ENCODE measurements around the gene SETD9.

SETD9 gene

DNA sequence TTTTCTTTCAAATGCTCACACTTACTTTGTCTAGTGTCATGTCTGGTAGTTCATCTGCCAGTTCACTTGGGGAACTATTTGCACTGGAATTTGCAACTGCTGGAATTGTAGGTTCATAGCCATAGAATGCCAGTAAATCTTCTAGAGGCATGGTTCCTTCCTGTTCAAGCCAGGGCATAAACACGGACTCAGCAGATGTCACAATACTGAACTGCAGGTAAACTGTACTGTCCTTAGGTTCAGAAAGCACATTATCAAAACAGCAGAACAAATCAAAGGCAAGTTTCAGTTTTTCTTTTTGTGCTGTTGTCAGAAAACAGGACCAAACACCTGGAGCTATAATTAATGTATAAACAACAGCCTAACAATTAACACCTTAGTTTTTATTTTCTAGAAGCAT, 29.5 kb downstream of the SETD9 start:
- DNase-seq, result no peak

DNA sequence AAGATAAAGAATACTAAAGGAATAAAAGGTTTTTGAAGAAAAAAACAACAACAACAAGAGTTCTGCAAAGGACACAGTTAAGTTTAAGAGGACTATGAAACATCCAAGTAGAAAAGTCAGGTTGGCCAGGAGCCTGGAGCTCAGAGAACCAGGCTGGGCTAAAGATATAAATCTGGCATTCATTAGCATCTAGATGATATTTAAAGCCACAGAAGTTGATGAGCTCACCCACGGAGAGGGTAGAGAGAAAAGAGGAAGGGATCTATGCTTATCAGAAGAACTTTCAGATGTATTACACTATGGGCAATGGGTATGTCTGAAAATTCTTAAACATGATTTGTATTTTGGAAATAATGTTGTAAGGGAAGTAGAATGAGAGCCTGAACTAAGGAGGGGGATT, 32.6 kb downstream of the SETD9 start:
- DNase-seq, result peak; percentile 4

DNA sequence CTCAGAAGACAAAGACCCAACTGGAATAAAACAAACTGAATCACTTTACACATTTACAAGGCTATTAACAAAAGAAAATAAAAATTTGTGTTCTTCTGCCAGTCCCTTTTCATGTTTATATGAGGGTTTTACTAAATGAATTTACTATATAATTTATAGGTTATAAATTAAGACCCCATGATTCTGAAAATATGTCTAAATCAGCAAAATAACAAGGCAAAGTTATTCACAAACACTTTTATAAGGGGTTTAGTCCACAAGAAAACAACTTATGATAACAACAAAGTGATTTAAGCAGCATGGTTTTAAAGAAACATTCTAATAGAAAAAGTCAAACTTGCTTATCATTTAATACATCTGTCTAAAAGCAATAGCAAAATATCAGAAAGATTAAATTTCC, 37.7 kb downstream of the SETD9 start:
- DNase-seq, result no peak

DNA sequence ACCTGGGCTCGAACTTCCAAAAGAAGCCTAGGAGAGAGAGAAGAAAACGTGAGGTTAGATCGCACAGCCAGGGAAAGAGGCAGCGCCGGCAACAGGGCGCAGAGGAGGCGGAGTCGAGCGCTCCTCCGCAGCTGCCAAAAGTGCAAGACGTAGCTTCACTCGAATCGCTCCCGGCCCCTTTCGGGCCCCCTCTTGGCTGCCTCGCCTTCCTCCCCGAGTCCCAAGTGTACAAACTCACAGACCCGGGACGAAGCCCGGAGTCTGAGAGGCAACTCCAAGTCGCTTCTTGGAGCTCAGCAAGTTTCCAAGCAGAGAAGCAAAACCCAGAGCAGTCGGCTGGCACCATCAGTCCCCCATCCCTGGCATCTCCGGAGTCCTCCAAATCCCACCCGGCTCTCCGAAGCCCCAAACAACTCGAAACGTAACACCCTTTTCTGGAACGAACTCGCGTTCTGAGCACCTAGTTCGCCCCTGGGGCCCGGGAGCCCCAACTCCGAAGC, 41.3 kb downstream of the SETD9 start:
- peak; percentile 36 for DNase-seq

DNA sequence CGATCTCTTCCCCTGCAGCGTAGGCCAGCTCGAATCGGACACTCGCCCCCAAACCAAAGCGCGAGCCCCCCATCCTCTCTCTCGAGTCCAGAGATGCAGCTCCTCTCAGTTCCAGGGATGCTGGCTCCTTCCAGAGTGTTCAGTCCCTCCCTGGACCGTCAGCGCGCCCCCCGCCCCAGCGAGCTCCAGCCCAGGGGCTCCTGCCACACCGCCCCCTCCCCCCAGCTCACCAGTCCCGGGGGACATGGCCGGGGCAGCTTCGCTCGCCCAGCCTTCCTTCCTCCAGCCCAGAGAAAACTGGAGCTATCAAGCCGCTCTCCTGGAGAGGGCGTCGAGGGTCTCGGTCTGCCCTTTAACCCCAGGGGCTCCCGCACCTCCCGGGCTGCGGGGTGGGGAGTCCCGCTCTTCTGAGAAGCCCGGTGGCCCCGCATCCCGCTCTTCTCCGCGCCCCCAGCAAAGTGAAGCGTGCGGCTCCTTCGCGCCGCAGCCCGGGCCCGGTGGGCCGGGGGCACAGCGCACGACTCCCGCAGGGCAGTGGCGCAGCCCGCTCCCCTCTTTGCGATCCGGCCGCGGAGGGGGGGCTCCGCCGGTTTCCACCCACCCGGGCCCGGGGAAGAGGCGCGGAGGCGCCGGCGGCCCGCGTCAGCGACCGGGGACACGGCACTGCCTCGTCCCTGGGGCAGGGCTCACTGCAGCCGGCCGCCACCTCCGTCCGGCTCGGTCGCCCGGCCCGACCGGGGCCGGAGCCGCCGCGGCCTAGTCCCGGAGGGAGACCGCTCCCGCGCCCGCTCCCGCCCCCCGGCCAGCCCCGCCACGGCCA, 41.9 kb downstream of the SETD9 start:
- DNase-seq, result peak; percentile 10

DNA sequence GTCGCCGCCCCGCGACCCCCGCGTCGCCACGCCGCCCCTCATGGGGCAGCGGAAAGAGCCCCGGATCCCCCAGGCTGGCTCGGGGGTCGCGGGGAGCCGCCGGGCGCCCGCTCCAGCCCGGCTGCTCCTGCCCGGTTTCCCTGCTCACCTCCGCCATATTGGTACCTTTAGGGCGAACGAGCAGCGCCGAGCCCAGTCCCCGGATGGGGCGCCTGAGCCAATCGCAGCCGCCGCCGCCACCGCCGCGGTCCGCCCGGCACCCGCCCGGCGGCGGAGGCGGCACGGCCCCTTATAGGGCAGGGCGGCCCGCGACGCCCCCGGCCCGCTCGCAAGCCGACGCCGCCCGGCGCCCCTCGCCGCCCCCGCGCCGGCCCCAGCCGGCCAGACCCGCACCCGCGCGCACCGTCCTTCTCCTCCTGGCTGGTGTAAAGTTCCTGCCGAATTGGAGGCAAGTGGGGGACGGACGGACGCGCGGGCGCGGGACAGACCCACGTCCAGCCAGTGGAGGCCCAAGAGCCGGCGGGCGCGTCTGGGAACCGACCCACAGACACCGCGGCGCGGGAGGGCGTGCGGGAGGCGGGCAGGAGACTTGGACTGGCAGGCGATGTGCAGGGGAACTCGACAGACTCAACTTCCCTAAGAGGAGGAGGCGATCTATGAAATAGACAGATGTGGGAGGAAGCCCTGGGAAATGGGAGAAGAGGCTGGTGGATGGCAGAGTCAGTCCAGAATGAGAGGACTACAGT, 42.7 kb downstream of the SETD9 start, which contains the start of gene MIER3:
Gene MIER3 (minus strand): TSS at position 178 of the 746 bp plus-strand sequence. CDS start 21 bp downstream, at position 157.
- DNase-seq, result peak; percentile 80

DNA sequence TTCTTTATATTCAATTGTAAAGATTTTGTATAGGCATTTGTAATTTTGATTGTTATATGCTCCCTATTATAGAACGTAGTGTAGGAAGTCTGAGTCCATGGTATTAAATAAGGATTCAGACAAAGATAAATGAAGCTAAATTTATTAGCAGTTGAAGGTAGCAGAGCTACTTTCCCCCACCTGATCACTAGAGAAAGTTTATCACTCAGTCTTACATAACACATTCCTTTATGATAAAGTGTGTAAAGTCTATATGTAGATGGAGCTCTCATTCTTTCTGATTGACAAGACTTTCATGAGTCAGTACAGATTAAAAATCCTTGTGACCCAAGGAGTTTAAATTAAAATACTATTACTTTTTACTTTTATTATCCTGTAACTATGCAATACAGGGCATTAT, 44.9 kb downstream of the SETD9 start:
- DNase-seq, result no peak

DNA sequence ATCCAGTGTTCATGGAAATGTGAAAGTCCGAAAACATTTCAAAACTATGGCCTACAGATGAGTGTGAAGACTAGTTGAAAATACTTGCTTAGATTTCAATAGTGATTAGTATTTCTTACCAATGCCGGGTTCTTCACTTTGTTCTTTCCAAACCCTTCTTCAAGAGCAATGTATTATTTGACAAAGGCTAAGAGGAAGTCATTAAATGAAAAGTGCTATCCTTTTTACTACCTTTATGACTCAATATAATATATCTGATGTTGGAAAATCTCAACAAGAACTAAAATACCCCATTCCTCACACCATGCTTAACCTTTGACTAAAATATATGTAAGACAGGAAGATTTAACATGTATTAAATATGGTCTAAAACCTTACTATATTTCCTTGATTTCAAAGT, 49.2 kb downstream of the SETD9 start:
- no peak for DNase-seq

DNA sequence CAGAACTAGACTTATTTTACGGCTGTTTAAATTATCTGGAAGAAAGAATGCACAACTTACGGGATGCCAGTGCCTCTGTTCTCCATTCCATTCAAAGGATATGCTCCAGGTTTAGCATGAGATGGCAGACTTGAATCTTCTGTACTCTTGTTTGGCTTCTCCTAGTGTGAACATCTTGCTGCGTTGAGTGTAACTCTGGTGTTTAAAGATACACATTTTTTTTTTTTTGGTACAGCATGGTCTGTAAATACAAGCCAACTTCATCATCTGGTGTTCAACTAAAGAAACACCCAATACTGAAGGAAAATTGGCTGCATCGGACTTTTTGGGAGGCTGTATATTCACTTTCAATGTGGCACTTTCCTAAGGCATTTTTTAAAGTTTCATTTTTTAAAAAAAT, 49.9 kb downstream of the SETD9 start:
- no peak for DNase-seq

DNA sequence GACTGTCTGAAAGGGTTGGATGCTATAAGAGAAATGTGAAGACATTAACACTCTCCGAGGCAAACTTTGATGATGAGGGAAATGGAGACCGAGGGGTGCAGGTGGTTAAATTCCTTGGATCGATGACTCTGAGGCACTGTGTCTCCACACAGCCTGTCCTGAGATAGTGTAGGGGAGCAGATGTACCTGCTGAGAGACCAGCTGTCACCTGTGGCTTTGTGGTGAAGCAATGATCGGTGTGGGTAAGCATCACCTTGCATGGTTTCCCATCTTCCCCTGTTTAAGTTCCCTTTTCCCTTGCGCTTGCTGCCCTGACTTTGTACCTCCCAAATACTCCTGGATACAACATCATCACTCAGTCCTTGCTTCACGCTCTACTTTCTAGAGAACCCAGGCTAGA, 52.4 kb downstream of the SETD9 start:
- no peak for DNase-seq

DNA sequence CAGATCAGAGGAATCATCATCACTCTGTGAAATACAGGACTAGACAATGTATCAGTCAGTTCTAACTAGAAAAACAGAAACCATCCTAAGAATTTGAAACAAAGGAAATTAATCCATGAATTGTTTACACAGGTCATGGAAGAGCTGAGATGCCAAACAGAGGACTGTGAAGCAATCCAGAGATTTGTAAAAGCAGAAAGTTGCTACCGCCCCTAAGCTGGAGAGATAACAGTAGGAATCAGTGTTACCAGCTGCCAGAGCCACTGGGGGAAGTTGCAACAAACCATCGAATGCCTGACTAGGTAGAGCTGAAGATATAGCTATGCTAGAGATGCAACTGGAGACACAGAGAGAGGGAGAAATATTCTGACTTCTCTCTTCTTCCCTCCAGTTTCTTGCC, 52.9 kb downstream of the SETD9 start:
- DNase-seq, result no peak

DNA sequence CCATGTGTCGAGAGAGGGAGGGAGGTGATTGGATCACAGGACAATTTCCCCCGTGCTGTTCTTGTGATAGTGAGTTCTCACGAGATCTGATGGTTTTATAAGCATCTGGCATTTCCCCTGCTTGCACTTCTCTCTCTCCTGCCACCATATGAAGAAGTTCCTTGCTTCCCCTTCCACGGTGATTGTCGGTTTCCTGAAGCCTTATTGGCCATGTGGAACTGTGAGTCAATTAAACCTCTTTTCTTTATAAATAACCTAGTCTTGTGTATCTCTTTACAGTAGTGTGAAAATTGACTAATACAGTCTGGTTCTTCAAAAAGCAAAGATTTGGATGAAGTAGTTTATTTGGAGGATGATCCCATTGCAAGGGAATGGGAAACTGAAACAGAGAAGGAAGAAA, 53.9 kb downstream of the SETD9 start:
- peak; percentile 50 for DNase-seq

DNA sequence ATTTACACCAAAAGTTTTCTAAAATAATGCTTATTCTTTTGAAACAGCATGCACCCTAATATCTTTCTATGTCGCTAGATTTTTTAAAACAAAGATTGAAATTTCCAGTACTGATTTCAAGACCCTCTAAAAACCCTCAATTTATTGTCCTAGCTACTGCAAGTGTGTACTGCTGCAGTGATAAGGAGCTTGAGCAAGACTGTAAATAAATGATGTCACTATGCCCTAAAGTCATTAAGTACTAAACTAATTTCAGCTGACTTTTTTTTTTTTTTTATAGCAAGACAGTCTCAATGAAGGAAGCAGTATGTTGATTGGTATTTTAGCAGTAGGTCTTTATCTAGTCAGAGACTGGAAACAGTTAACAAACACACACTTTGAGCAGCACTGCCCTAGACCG, 54.8 kb downstream of the SETD9 start:
- no peak for DNase-seq
